ENCODE results near the gene NAA35.

DNA sequence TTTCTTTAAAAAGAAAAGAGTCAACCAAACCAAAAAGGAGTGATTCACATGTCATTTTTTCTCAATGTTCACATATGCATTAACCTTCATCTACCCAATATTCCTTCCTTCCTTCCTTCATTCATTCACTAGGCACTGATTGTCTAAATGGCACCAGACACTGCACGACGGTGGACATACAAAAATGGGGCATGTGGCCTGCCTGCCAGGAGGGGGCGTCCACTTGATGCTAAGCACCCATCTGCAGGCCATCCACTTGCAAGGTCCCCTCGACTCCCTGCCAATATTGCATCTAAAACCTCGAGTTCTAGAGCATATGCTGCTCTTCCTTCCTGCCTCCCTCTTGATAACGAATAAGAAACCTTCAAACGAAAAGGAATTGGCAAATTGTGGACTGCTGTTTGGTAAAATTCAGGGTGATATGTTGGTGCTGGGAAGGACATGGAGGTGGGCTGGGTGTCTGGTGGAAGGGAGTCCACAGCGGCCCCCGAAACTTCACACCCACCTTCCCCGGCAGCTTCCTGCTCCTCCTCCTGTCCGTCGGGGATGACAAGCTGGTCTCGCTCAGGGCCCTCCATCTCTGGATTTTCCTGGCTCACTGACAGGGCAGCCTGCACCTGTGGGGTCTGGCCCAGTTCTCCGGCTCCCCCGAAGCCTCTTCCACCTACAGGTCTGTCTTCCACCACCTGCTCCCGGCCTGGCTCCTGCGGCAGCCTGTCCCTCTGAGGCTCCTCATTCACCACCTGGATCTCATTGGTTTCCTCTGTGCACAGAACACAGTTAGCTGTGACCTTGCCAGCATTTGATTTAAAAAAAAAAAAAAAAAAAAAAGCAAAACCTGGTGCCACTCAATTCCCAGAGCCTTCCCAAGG lies 94.2 kb downstream of the NAA35 start:
- TF ChIP-seq POLR2AphosphoS5 (IDR thresholded peaks at IDR 0.05; ENCODE audit: low read depth, low read length): no peak
- TF ChIP-seq SIN3A (IDR thresholded peaks at IDR 0.05; ENCODE audit: borderline replicate concordance, insufficient read depth, low read length): no peak
